Endothelial cell of umbilical vein (primary cell): ENCODE measurements around the gene NOTCH1. TPM values are rescaled to one million over a fixed set of nuclear protein-coding genes. Genes with fewer than 3 reads are reported as not detected.

Experiments
- BruUV-seq: library from RNA; stranded (reverse); fragments of 400-500 nt; replicated peaks from 2 replicates; lab custom pipeline; 2021; lab: Mats Ljungman, UMichigan
- CTCF ChIA-PET: fragments of 300-600, 350-600 bp; sonication (Branson Sonifier 250); formaldehyde crosslinking; loops from one replicate; lab custom pipeline; 2021; ENCODE audit warnings: antibody characterized with exemption, inconsistent platforms; lab: Charles Lee
- POLR2A ChIA-PET: fragments of 300-600, 350-600 bp; sonication (Branson Sonifier 250); formaldehyde crosslinking; loops from one replicate; lab custom pipeline; 2021; ENCODE audit warnings: antibody characterized with exemption, inconsistent platforms; lab: Charles Lee
- DNase-seq: peaks from one replicate; pipeline ENCODE4 v3.0.0-alpha.2; 2011; ENCODE audit warnings: low read depth, low spot score
- FAIRE-seq: peaks from 2 replicates; lab custom pipeline; 2011; peaks lifted over from hg19 to GRCh38; lab: Jason Lieb, UNC
- H2AFZ ChIP-seq: 2 replicates; pipeline ENCODE4 v1.6.0; 2012; ENCODE audit warnings: low read depth, low read length, control low read depth, inconsistent platforms
- H3K27ac ChIP-seq: 2 replicates; pipeline ENCODE4 v1.5.1; 2011; ENCODE audit warnings: low read depth, mild to moderate bottlenecking, control low read depth, low read length, moderate library complexity; ENCODE audit not compliant: insufficient read depth
- H3K27me3 ChIP-seq, 2 experiments: 2 replicates each; pipeline versions ENCODE4 v1.6.0 to v1.6.1; 2011; ENCODE audit warnings: low read length in 2 of 2, mixed read lengths in 1 of 2; ENCODE audit not compliant: control insufficient read depth in 2 of 2, insufficient read depth in 2 of 2
- H3K36me3 ChIP-seq, 2 experiments: 2 replicates in 1 of 2; 3 replicates in 1 of 2; pipeline ENCODE4 v1.5.1; 2011; ENCODE audit warnings: low read length in 2 of 2, mild to moderate bottlenecking in 1 of 2, moderate library complexity in 1 of 2; ENCODE audit not compliant: control insufficient read depth in 2 of 2, insufficient read depth in 2 of 2; ENCODE audit errors: extremely low read depth in 1 of 2
- H3K4me1 ChIP-seq: 3 replicates; pipeline ENCODE4 v1.5.1; 2011; ENCODE audit warnings: mild to moderate bottlenecking, low read length; ENCODE audit not compliant: control insufficient read depth, insufficient read depth; ENCODE audit errors: extremely low read depth
- H3K4me2 ChIP-seq: 2 replicates; pipeline ENCODE4 v1.6.1; 2011; ENCODE audit warnings: low read length, control low read depth, mixed read lengths; ENCODE audit not compliant: insufficient read depth
- H3K4me3 ChIP-seq, 3 experiments: fragments of 200-600 bp in 1 of 3; sonication (generic), shearing (Covaris generic) in 1 of 3; replicated peaks in 1 of 3; 2 replicates each; pipeline ENCODE4 v1.5.1; 2011 to 2016; ENCODE audit warnings: control low read depth in 3 of 3, low read length in 3 of 3, mild to moderate bottlenecking in 2 of 3, inconsistent platforms in 1 of 3, low read depth in 1 of 3, moderate library complexity in 1 of 3; ENCODE audit not compliant: insufficient read depth in 1 of 3
- H3K79me2 ChIP-seq: 2 replicates; pipeline ENCODE4 v1.6.0; 2012; ENCODE audit warnings: low read length, inconsistent platforms; ENCODE audit not compliant: control insufficient read depth, insufficient read depth
- H3K9ac ChIP-seq: replicated peaks from 2 replicates; pipeline ENCODE3; 2011; ENCODE audit warnings: low read length, control low read depth; ENCODE audit not compliant: insufficient read depth; ENCODE audit errors: extremely low read depth
- H3K9me1 ChIP-seq: replicated peaks from 3 replicates; pipeline ENCODE4 v1.6.0; 2011; ENCODE audit warnings: mild to moderate bottlenecking, low read length; ENCODE audit not compliant: control insufficient read depth, insufficient read depth; ENCODE audit errors: extremely low read depth
- H3K9me3 ChIP-seq: replicated peaks from 2 replicates; pipeline ENCODE4 v1.5.1; 2012; ENCODE audit warnings: low read length, inconsistent platforms; ENCODE audit not compliant: control insufficient read depth, insufficient read depth
- H4K20me1 ChIP-seq: replicated peaks from 2 replicates; pipeline ENCODE3; 2011; ENCODE audit warnings: mild to moderate bottlenecking, low read length; ENCODE audit not compliant: control insufficient read depth, insufficient read depth; ENCODE audit errors: extremely low read depth
- EZH2 ChIP-seq: IDR thresholded peaks from 2 replicates; pipeline ENCODE4 v1.6.1; 2012; ENCODE audit warnings: borderline replicate concordance, low read depth, mild to moderate bottlenecking, moderate library complexity, low read length, inconsistent platforms; ENCODE audit not compliant: severe bottlenecking
- GATA2 ChIP-seq: IDR thresholded peaks from 2 replicates; pipeline ENCODE4 v1.7.0; 2011; ENCODE audit warnings: low read depth, mild to moderate bottlenecking, moderate library complexity, mixed read lengths, low read length; ENCODE audit not compliant: insufficient read length, insufficient read depth
- JUN ChIP-seq: IDR thresholded peaks from 2 replicates; pipeline ENCODE4 v1.6.1; 2011; ENCODE audit warnings: borderline replicate concordance, low read depth; ENCODE audit not compliant: insufficient read length, insufficient read depth
- MYC ChIP-seq: IDR thresholded peaks from one replicate; pipeline ENCODE4 v1.6.1; 2011; ENCODE audit warnings: mild to moderate bottlenecking, low read depth, low read length
- POLR2A ChIP-seq: IDR thresholded peaks from 2 replicates; pipeline ENCODE4 v1.6.1; 2012; ENCODE audit warnings: low read depth, mild to moderate bottlenecking, control low read depth, low read length
- POLR2AphosphoS5 ChIP-seq: IDR thresholded peaks from 2 replicates; pipeline ENCODE4 v1.6.1; 2012; ENCODE audit warnings: low read depth, mild to moderate bottlenecking, control low read depth, low read length, moderate library complexity; ENCODE audit not compliant: insufficient read depth
- dilution Hi-C: fragments of 300-500 bp; cut with MboI; formaldehyde crosslinking; loops from one replicate; pipeline ENCODE4 v1.15.0; 2019; ENCODE audit warnings: low sequenced_read_pairs; ENCODE audit not compliant: extremely low pct_ligation_motif_present
- intact Hi-C: fragments of 100-400 bp; cut with micrococcal nuclease; formaldehyde crosslinking; loops from one replicate; pipeline ENCODE4 v1.10.0; 2022
- polyA plus RNA-seq, 4 experiments: library from polyadenylated mRNA; depleted of rRNA in 3 of 4; stranded (reverse) in 3 of 4; unstranded in 1 of 4; fragments of >200 nt; gene quantifications; 2 replicates each; pipeline versions ENCODE4 v1.2.1 to v1.2.3, GENCODE V29; 2011 to 2012; ENCODE audit warnings: missing spikeins in 1 of 4
- total RNA-seq: library from RNA; stranded (reverse); gene quantifications from 2 replicates; pipeline ENCODE4 v1.2.3, GENCODE V29; 2021
- TF ChIP-seq, protein P1 (sequence below), 2 donors: IDR thresholded peaks; 1 replicate in 1 of 2; 2 replicates in 1 of 2; pipeline ENCODE4 v1.5.1; 2011; ENCODE audit warnings: low read length in 2 of 2, mild to moderate bottlenecking in 2 of 2, moderate library complexity in 2 of 2, control low read depth in 1 of 2, inconsistent platforms in 1 of 2, low read depth in 1 of 2; ENCODE audit not compliant: insufficient read depth in 1 of 2; ENCODE audit errors: extremely low read depth in 1 of 2
- TF ChIP-seq, protein P2 (sequence below): IDR thresholded peaks from 2 replicates; pipeline ENCODE4 v1.6.1; 2011; ENCODE audit not compliant: insufficient read depth, insufficient read length

The NOTCH1 gene
- total and polyA plus RNA-seq, 2 donors (not counting 3 experiments of a cell fraction or from before 2014, with no cell fraction given), result 31.7 to 153 TPM

DNA sequence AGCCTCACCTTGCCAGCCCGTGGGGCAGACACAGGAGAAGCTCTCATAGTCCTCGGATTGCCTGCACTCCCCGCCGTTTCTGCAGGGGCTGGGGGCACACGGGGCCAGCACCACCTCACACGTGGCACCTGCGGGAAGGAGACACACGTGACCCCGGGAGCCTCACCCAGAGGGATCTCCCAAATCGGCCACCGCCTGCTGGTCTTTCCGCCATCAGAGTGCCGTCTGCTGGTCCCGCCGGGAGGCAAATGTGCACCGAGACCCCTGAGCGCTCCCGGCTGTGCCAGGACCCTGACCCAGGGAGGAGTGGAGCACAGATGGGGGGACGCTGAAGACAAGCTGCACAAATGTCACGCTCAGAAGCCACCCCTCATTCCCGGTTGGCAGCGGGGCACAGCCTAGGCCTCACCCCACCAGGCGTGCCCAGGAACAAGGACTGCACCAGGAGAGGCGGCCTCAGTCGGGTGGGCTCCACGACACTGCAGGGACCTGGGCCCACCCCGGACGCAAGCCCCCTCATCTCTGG is 34.6 kb downstream of the NOTCH1 start:
- peak overlapping the region; percentile 3 for H3K4me2 ChIP-seq
- ChIA-PET POLR2A (no interaction called here), CTCF (interaction anchor here (1.0 to 1.3 kb wide), 2 partner anchors 30 to 114 kb away, joined by 3 to 5 read pairs; no protein-coding TSS in a partner anchor)
- H3K9ac ChIP-seq, result peak overlapping the region; percentile 83
- no peaks in the 10 kb centered on the region for H4K20me1 ChIP-seq
- no peaks in the 10 kb centered on the region for H3K9me1 ChIP-seq
- no peak for DNase-seq
- peak overlapping the region; percentile 99 for H3K27ac ChIP-seq
- H3K79me2 ChIP-seq, result peaks cover 18% of the 10 kb centered on the region
- H2AFZ ChIP-seq, result no peak overlapping the region
- intact Hi-C loops, result loop anchor here (1.0 kb wide), 2 partner anchors 103 to 119 kb away; no protein-coding TSS in a partner anchor
- TF ChIP-seq, protein P1, sequence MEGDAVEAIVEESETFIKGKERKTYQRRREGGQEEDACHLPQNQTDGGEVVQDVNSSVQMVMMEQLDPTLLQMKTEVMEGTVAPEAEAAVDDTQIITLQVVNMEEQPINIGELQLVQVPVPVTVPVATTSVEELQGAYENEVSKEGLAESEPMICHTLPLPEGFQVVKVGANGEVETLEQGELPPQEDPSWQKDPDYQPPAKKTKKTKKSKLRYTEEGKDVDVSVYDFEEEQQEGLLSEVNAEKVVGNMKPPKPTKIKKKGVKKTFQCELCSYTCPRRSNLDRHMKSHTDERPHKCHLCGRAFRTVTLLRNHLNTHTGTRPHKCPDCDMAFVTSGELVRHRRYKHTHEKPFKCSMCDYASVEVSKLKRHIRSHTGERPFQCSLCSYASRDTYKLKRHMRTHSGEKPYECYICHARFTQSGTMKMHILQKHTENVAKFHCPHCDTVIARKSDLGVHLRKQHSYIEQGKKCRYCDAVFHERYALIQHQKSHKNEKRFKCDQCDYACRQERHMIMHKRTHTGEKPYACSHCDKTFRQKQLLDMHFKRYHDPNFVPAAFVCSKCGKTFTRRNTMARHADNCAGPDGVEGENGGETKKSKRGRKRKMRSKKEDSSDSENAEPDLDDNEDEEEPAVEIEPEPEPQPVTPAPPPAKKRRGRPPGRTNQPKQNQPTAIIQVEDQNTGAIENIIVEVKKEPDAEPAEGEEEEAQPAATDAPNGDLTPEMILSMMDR (IDR thresholded peaks at IDR 0.05; ENCODE audit: extremely low read depth in 1 of 2, insufficient read depth in 1 of 2, low read depth in 1 of 2, low read length in 2 of 2), result no peak
- no peak for TF ChIP-seq GATA2
- no peak for TF ChIP-seq MYC
- no peak for TF ChIP-seq POLR2A
- no peak for TF ChIP-seq JUN
- TF ChIP-seq POLR2AphosphoS5, result no peak
- TF ChIP-seq, protein P2, sequence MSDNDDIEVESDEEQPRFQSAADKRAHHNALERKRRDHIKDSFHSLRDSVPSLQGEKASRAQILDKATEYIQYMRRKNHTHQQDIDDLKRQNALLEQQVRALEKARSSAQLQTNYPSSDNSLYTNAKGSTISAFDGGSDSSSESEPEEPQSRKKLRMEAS, result no peak
- no peak for TF ChIP-seq EZH2
- H3K9me3 ChIP-seq, result no peaks in the 10 kb centered on the region
- H3K27me3 ChIP-seq, result no peaks in the 10 kb centered on the region
- no peak for FAIRE-seq
- no peak overlapping the region for H3K4me3 ChIP-seq
- dilution Hi-C loops, result no loop called here
- BruUV-seq, result TSS peak; percentile 1
- H3K36me3 ChIP-seq, result peaks cover 25 to 81% of the 10 kb centered on the region in 2 experiments
- H3K4me1 ChIP-seq, result peaks cover 19% of the 10 kb centered on the region
